HepG2 (cell line): ENCODE data around the gene ACSL5. TPM values are rescaled to one million over a fixed set of nuclear protein-coding genes. Genes with fewer than 3 reads are reported as not detected.

Source experiments
- ARID4A ChIP-seq: sonication (generic); formaldehyde crosslinking; IDR thresholded peaks from 2 replicates; pipeline ENCODE4 v1.5.0; 2020; ENCODE audit warnings: mild to moderate bottlenecking, missing genetic modification reagents, borderline replicate concordance
- ELF1 ChIP-seq: sonication (generic); formaldehyde crosslinking; IDR thresholded peaks from 2 replicates; pipeline ENCODE4 v1.4.0; 2020; ENCODE audit warnings: missing genetic modification reagents
- MTA3 ChIP-seq: sonication (generic); formaldehyde crosslinking; IDR thresholded peaks from 2 replicates; pipeline ENCODE4 v1.4.0; 2020; ENCODE audit warnings: missing genetic modification reagents
- RERE ChIP-seq: IDR thresholded peaks from 2 replicates; pipeline ENCODE4 v1.6.1; 2016; ENCODE audit warnings: low read depth, missing genetic modification reagents, missing compliant biosample characterization
- SRSF9 ChIP-seq: fragments of 200-400 bp; formaldehyde crosslinking; IDR thresholded peaks from 2 replicates; pipeline ENCODE4 v1.6.1; 2018; ENCODE audit warnings: borderline replicate concordance, mild to moderate bottlenecking, low read depth, low read length; ENCODE audit not compliant: insufficient read depth, poor library complexity, severe bottlenecking
- ZNF550 ChIP-seq: sonication (generic); formaldehyde crosslinking; IDR thresholded peaks from 2 replicates; pipeline ENCODE4 v1.4.0; 2020; ENCODE audit warnings: mild to moderate bottlenecking, missing genetic modification reagents, borderline replicate concordance
- ZNF577 ChIP-seq: sonication (generic); formaldehyde crosslinking; IDR thresholded peaks from 2 replicates; pipeline ENCODE4 v1.4.0; 2020; ENCODE audit warnings: mild to moderate bottlenecking, low read depth, missing genetic modification reagents, borderline replicate concordance
- ZNF580 ChIP-seq: IDR thresholded peaks from 2 replicates; pipeline ENCODE4 v1.6.1; 2016; ENCODE audit warnings: low read depth, borderline replicate concordance
- ZNF646 ChIP-seq: sonication (generic); formaldehyde crosslinking; IDR thresholded peaks from 2 replicates; pipeline ENCODE4 v1.9.0; 2021; ENCODE audit warnings: mild to moderate bottlenecking, missing genetic modification reagents
- polyA plus RNA-seq, 8 experiments: library from polyadenylated mRNA; depleted of rRNA in 3 of 8; stranded (reverse) in 7 of 8; unstranded in 1 of 8; fragments of >200 nt; fragmentation: Illumina TruSeq in 4 of 8; extraction: Trizol in 4 of 8; gene quantifications; 2 replicates each; pipeline versions ENCODE4 v1.2.1 to v1.2.3, GENCODE V29; 2011 to 2016; ENCODE audit warnings: low read depth in 4 of 8, missing spikeins in 1 of 8, mixed read lengths in 1 of 8; ENCODE audit not compliant: insufficient read depth in 1 of 8
- total RNA-seq, 5 experiments: library from RNA; depleted of rRNA; stranded (reverse); fragments of >200 nt; fragmentation: Illumina TruSeq; extraction: Trizol; gene quantifications; 2 replicates each; pipeline ENCODE4 v1.2.3, GENCODE V29; 2016; ENCODE audit warnings: low read depth in 1 of 5
- TF ChIP-seq, protein P1 (sequence below): sonication (generic); formaldehyde crosslinking; IDR thresholded peaks from 2 replicates; pipeline ENCODE4 v1.5.0; 2020; ENCODE audit warnings: missing genetic modification reagents

ACSL5 gene
- total and polyA plus RNA-seq, 2 of the 13 experiments (the other 11 are each of a cell fraction or from before 2014, with no cell fraction given), result 56.4 to 82.5 TPM

GRCh38 chr10:112365014-112365432 lies 8.9 kb upstream of the ACSL5 start (continued):
- TF ChIP-seq ARID4A (CRISPR knock-in tag) (no peak), MTA3 (no peak), ZNF646 (CRISPR knock-in tag) (no peak), ZNF577 (CRISPR knock-in tag) (no peak), RERE (CRISPR knock-in tag) (no peak), ZNF550 (no peak), ELF1 (CRISPR knock-in tag) (no peak), SRSF9 (no peak), ZNF580 (CRISPR knock-in tag) (no peak)
- TF ChIP-seq, protein P1, sequence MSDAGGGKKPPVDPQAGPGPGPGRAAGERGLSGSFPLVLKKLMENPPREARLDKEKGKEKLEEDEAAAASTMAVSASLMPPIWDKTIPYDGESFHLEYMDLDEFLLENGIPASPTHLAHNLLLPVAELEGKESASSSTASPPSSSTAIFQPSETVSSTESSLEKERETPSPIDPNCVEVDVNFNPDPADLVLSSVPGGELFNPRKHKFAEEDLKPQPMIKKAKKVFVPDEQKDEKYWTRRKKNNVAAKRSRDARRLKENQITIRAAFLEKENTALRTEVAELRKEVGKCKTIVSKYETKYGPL (CRISPR knock-in tag), result no peak
